ENCODE results near the gene NEK10. TPM values are rescaled to one million over a fixed set of nuclear protein-coding genes. Genes with fewer than 3 reads are reported as not detected.

NEK10 gene
- total RNA-seq, 2 experiments from 2014 or later, result 0.28 to 1.3 TPM

DNA sequence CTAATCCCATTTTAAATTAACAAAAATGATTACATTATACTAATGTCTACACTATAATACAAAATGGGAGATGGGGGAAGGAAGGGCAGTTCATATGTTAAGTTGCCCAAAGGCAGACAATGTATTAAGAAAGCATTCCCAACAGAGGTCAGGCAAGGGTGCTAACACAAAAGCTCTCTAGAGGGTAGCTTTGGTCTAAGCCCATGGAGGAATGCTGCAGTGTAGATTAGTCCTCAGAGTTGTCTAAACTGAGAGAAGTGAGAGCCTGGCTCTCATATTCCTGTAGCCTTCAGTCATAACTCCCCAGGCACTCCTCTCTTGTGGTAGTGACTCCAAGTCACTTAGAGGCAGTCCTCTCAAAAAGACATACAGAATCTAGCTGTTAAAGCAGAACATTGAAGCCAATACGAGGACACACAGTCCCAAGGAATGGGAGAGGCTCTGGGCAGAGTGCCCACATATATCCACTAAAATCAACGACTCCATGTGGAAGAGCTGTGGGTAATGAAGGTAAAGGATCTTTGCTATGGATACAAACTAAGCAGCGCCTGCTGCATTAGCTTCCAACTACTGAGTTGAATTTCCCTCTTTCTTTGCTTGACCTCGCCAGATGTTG is 14.5 kb downstream of the NEK10 start:
- no peak for DNase-seq (ENCODE audit: low spot score)
- no peaks in the 10 kb centered on the region for H3K9me2 ChIP-seq (ENCODE audit: insufficient read depth, low read length)
- CTCF ChIA-PET (ENCODE audit: unreplicated experiment), result no interaction called here
- H3K9me3 ChIP-seq (ENCODE audit: low read length), result no peaks in the 10 kb centered on the region
- H3K4me2 ChIP-seq (ENCODE audit: low read length), result no peak overlapping the region
- no peak overlapping the region for H2AFZ ChIP-seq (ENCODE audit: low read length)
- no peak overlapping the region for H3K4me3 ChIP-seq (ENCODE audit: low read depth, low read length, poor library complexity, severe bottlenecking)
- peaks cover 11% of the 10 kb centered on the region for H3K4me1 ChIP-seq (ENCODE audit: insufficient read depth, low read length, poor library complexity, severe bottlenecking)
- no TSS peak for BruUV-seq (replicated peaks)
- no peak overlapping the region for H3K27ac ChIP-seq (ENCODE audit: low read depth, low read length, poor library complexity, severe bottlenecking)
- intact Hi-C loops (cut with micrococcal nuclease; ENCODE audit: unreplicated experiment), result loop anchor here (5.0 kb wide), 1 partner anchor 128 kb away; the partner anchor contains the start of gene SLC4A7
- H3K36me3 ChIP-seq (ENCODE audit: insufficient read depth, low read length), result no peaks in the 10 kb centered on the region
- TF ChIP-seq, protein P1, sequence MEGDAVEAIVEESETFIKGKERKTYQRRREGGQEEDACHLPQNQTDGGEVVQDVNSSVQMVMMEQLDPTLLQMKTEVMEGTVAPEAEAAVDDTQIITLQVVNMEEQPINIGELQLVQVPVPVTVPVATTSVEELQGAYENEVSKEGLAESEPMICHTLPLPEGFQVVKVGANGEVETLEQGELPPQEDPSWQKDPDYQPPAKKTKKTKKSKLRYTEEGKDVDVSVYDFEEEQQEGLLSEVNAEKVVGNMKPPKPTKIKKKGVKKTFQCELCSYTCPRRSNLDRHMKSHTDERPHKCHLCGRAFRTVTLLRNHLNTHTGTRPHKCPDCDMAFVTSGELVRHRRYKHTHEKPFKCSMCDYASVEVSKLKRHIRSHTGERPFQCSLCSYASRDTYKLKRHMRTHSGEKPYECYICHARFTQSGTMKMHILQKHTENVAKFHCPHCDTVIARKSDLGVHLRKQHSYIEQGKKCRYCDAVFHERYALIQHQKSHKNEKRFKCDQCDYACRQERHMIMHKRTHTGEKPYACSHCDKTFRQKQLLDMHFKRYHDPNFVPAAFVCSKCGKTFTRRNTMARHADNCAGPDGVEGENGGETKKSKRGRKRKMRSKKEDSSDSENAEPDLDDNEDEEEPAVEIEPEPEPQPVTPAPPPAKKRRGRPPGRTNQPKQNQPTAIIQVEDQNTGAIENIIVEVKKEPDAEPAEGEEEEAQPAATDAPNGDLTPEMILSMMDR (conservative IDR thresholded peaks at IDR 0.05; ENCODE audit: low read length), result no peak
- no peak for TF ChIP-seq EZH2phosphoT487 (IDR thresholded peaks at IDR 0.05; ENCODE audit: borderline replicate concordance, low read depth, low read length)
- POLR2A ChIA-PET, result interaction anchor here (0.5 to 0.7 kb wide), 2 partner anchors 26 to 261 kb away, joined by 3 read pairs; no protein-coding TSS in a partner anchor
- no peaks in the 10 kb centered on the region for H3K79me2 ChIP-seq (ENCODE audit: insufficient read depth, low read depth, low read length)
- H4K20me1 ChIP-seq (ENCODE audit: insufficient read depth, low read length), result no peaks in the 10 kb centered on the region

DNA sequence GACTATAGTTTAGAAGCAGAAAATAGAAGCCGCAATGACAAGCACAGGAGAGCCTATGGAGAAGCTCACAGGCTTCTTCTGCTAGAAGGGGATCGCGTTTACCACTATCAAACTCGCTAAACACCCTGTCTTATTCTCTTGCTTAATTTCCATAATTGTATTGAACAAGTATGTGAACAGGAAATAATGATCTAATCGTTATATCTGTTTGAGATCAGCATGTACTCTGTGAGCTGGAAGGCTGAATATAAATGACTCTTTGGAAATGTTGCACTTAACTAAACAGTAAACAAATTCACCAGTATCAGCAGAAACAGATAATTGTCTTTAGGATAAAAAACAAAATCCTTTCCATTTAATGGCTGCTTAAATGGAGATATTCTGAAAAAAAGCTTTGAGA is 15.0 kb downstream of the NEK10 start:
- no peak overlapping the region for H3K4me3 ChIP-seq (ENCODE audit: low read depth, low read length, poor library complexity, severe bottlenecking)
- H4K20me1 ChIP-seq (ENCODE audit: insufficient read depth, low read length), result no peaks in the 10 kb centered on the region
- H3K79me2 ChIP-seq (ENCODE audit: insufficient read depth, low read depth, low read length), result no peaks in the 10 kb centered on the region
- no peaks in the 10 kb centered on the region for H3K36me3 ChIP-seq (ENCODE audit: insufficient read depth, low read length)
- H2AFZ ChIP-seq (ENCODE audit: low read length), result no peak overlapping the region
- H3K4me2 ChIP-seq (ENCODE audit: low read length), result no peak overlapping the region
- DNase-seq (ENCODE audit: low spot score), result no peak
- no peaks in the 10 kb centered on the region for H3K9me2 ChIP-seq (ENCODE audit: insufficient read depth, low read length)
- H3K9me3 ChIP-seq (ENCODE audit: low read length), result no peaks in the 10 kb centered on the region
- ChIA-PET POLR2A (interaction anchor here (0.5 to 0.7 kb wide), 2 partner anchors 26 to 262 kb away, joined by 3 read pairs; no protein-coding TSS in a partner anchor), CTCF (ENCODE audit: unreplicated experiment) (no interaction called here)
- TF ChIP-seq EZH2phosphoT487 (IDR thresholded peaks at IDR 0.05; ENCODE audit: borderline replicate concordance, low read depth, low read length), result no peak
- TF ChIP-seq, protein P1 (conservative IDR thresholded peaks at IDR 0.05; ENCODE audit: low read length), result no peak
- H3K4me1 ChIP-seq (ENCODE audit: insufficient read depth, low read length, poor library complexity, severe bottlenecking), result peaks cover 6% of the 10 kb centered on the region
- no TSS peak for BruUV-seq (replicated peaks)
- H3K27ac ChIP-seq (ENCODE audit: low read depth, low read length, poor library complexity, severe bottlenecking), result no peak overlapping the region
- intact Hi-C loops (cut with micrococcal nuclease; ENCODE audit: unreplicated experiment), result no loop called here

DNA sequence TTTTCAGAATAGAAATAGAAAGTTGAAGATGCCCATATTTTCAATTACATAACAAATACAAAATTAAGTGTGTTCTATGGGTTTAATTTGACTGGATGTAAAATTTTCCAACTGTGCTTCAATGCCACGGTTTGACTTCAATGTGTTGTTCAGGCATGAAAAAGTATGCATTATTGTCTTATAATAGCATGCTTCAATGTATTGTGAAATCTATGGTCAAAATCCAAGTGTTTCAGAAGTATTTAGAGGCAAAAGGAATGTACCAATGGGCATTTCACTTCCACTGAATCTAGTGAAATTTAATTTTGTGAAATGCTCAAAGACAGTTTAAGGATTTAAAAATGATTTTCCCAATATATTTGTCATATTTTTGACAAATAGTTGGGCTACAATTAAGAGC is 16.0 kb downstream of the NEK10 start:
- BruUV-seq (replicated peaks), result no TSS peak
- DNase-seq (ENCODE audit: low spot score), result no peak
- Histone ChIP-seq H2AFZ (ENCODE audit: low read length) (no peak overlapping the region), H3K36me3 (ENCODE audit: insufficient read depth, low read length) (no peaks in the 10 kb centered on the region), H4K20me1 (ENCODE audit: insufficient read depth, low read length) (no peaks in the 10 kb centered on the region), H3K4me3 (ENCODE audit: low read depth, low read length, poor library complexity, severe bottlenecking) (no peak overlapping the region), H3K27ac (ENCODE audit: low read depth, low read length, poor library complexity, severe bottlenecking) (no peak overlapping the region), H3K9me2 (ENCODE audit: insufficient read depth, low read length) (no peaks in the 10 kb centered on the region), H3K79me2 (ENCODE audit: insufficient read depth, low read depth, low read length) (no peaks in the 10 kb centered on the region), H3K4me2 (ENCODE audit: low read length) (no peak overlapping the region), H3K4me1 (ENCODE audit: insufficient read depth, low read length, poor library complexity, severe bottlenecking) (no peaks in the 10 kb centered on the region), H3K9me3 (ENCODE audit: low read length) (no peaks in the 10 kb centered on the region)
- intact Hi-C loops (cut with micrococcal nuclease; ENCODE audit: unreplicated experiment), result no loop called here
- CTCF ChIA-PET (ENCODE audit: unreplicated experiment), result no interaction called here
- TF ChIP-seq EZH2phosphoT487 (IDR thresholded peaks at IDR 0.05; ENCODE audit: borderline replicate concordance, low read depth, low read length), result no peak
- TF ChIP-seq, protein P1 (conservative IDR thresholded peaks at IDR 0.05; ENCODE audit: low read length), result no peak
- POLR2A ChIA-PET, result no interaction called here

Measured in OCI-LY7 (cell line).